K562 (cell line): Measurements from ENCODE around the gene PLP2. TPM values are rescaled to one million over a fixed set of nuclear protein-coding genes. Genes with fewer than 3 reads are reported as not detected.

ENCODE experiments used
- DLX4 ChIP-seq: fragments of 250-450 bp; sonication (Bioruptor Pico); IDR thresholded peaks from 2 replicates; pipeline ENCODE4 v1.6.1; 2021; ENCODE audit warnings: mild to moderate bottlenecking
- HMGN3 ChIP-seq: IDR thresholded peaks from 2 replicates; pipeline ENCODE4 v1.6.1; 2011; ENCODE audit warnings: borderline replicate concordance, low read depth, mild to moderate bottlenecking, mixed read lengths, low read length; ENCODE audit not compliant: insufficient read length; ENCODE audit errors: extremely low read depth
- IFI16 ChIP-seq: fragments of 250-450 bp; sonication (Bioruptor Pico); IDR thresholded peaks from 2 replicates; pipeline ENCODE4 v2.1.2; 2022; ENCODE audit warnings: mild to moderate bottlenecking, inconsistent platforms
- JUND ChIP-seq, 2 experiments: IDR thresholded peaks; 2 replicates in 1 of 2; 3 replicates in 1 of 2; pipeline ENCODE4 v1.6.1; 2011; ENCODE audit warnings: borderline replicate concordance in 2 of 2, low read depth in 2 of 2, low read length in 2 of 2, improper control_type of control experiment in 1 of 2, missing biosample characterization in 1 of 2, missing genetic modification characterization in 1 of 2, missing genetic modification reagents in 1 of 2
- MITF ChIP-seq: IDR thresholded peaks from 2 replicates; pipeline ENCODE4 v1.6.1; 2014; ENCODE audit warnings: antibody characterized with exemption
- NFIX ChIP-seq: fragments of 250-450 bp; sonication (Bioruptor Pico); IDR thresholded peaks from 2 replicates; pipeline ENCODE4 v1.4.0; 2020; ENCODE audit warnings: low read depth, mild to moderate bottlenecking, moderate library complexity
- POU5F1 ChIP-seq: fragments of 150-350 bp; IDR thresholded peaks from 2 replicates; pipeline ENCODE4 v1.6.1; 2014; ENCODE audit warnings: borderline replicate concordance, low read length, low read depth, mild to moderate bottlenecking; ENCODE audit not compliant: partially characterized antibody
- RBBP5 ChIP-seq: fragments of 200-600 bp; sonication (generic); IDR thresholded peaks from 2 replicates; pipeline ENCODE4 v1.6.1; 2012; ENCODE audit warnings: borderline replicate concordance, mild to moderate bottlenecking, low read length, control low read depth, inconsistent platforms; ENCODE audit not compliant: insufficient read depth, poor library complexity, severe bottlenecking
- ZC3H4 ChIP-seq: sonication (generic); formaldehyde crosslinking; IDR thresholded peaks from 2 replicates; pipeline ENCODE4 v1.9.0; 2021; ENCODE audit warnings: missing genetic modification reagents, borderline replicate concordance
- ZNF134 ChIP-seq: fragments of 250-450 bp; sonication (Bioruptor Pico); conservative IDR thresholded peaks from 2 replicates; pipeline ENCODE4 v1.4.0; 2020
- ZNF274 ChIP-seq: IDR thresholded peaks from 2 replicates; pipeline ENCODE4 v1.6.1; 2011; ENCODE audit warnings: low read depth, mild to moderate bottlenecking, low read length, moderate library complexity, borderline replicate concordance
- ZNF584 ChIP-seq: fragments of 200-800 bp; sonication (Bioruptor generic); IDR thresholded peaks from 2 replicates; pipeline ENCODE4 v1.6.1; 2016; ENCODE audit warnings: low read depth, mild to moderate bottlenecking, missing genetic modification characterization, missing compliant biosample characterization
- ZNF699 ChIP-seq: fragments of 250-450 bp; sonication (Bioruptor Pico); IDR thresholded peaks from 2 replicates; pipeline ENCODE4 v1.8.0; 2021; ENCODE audit warnings: mild to moderate bottlenecking, moderate library complexity; ENCODE audit not compliant: insufficient replicate concordance
- polyA plus RNA-seq, 8 experiments: library from polyadenylated mRNA; depleted of rRNA in 4 of 8; stranded (reverse) in 5 of 8; unstranded in 3 of 8; fragments of >200 nt; fragmentation: Nextera tagmentation in 2 of 8; fragmentation: Illumina TruSeq in 1 of 8; extraction: Ambion mirVana in 2 of 8; extraction: Trizol in 1 of 8; gene quantifications; 2 replicates each; pipeline versions ENCODE4 v1.2.1 to v1.2.3, GENCODE V29; 2011 to 2014; ENCODE audit warnings: inconsistent platforms in 1 of 8, missing spikeins in 1 of 8
- total RNA-seq, 7 experiments: library from RNA; depleted of rRNA in 6 of 7; stranded (reverse); fragments of >200 nt in 6 of 7; fragmentation: Illumina TruSeq in 2 of 7; extraction: Trizol in 2 of 7; gene quantifications; 2 replicates each; pipeline versions ENCODE4 v1.2.1 to v1.2.3, GENCODE V29; 2011 to 2021; ENCODE audit warnings: low replicate concordance in 1 of 7
- TF ChIP-seq, protein P1 (sequence below): fragments of 450-650 bp; IDR thresholded peaks from 2 replicates; pipeline ENCODE4 v1.7.1; 2018; ENCODE audit warnings: mild to moderate bottlenecking, low read depth; ENCODE audit not compliant: partially characterized antibody
- TF ChIP-seq, protein P2 (sequence below): fragments of 250-450 bp; sonication (Bioruptor Pico); IDR thresholded peaks from 2 replicates; pipeline ENCODE4 v1.8.0; 2021; ENCODE audit warnings: borderline replicate concordance, mild to moderate bottlenecking, moderate library complexity; ENCODE audit not compliant: poor library complexity, severe bottlenecking
- TF ChIP-seq, protein P3 (sequence below): fragments of 450-650 bp; formaldehyde crosslinking; IDR thresholded peaks from 2 replicates; pipeline ENCODE4 v1.4.0; 2020; ENCODE audit warnings: mild to moderate bottlenecking, moderate library complexity
- TF ChIP-seq, protein P4 (sequence below): fragments of 250-450 bp; sonication (Bioruptor Pico); IDR thresholded peaks from 2 replicates; pipeline ENCODE4 v1.8.0; 2021; ENCODE audit warnings: moderate library complexity, mild to moderate bottlenecking, inconsistent platforms

Gene PLP2
- total and polyA plus RNA-seq, 9 of the 15 experiments (the other 6 are each of a cell fraction or from before 2014, with no cell fraction given), result 34.7 to 236 (median 112) TPM

DNA sequence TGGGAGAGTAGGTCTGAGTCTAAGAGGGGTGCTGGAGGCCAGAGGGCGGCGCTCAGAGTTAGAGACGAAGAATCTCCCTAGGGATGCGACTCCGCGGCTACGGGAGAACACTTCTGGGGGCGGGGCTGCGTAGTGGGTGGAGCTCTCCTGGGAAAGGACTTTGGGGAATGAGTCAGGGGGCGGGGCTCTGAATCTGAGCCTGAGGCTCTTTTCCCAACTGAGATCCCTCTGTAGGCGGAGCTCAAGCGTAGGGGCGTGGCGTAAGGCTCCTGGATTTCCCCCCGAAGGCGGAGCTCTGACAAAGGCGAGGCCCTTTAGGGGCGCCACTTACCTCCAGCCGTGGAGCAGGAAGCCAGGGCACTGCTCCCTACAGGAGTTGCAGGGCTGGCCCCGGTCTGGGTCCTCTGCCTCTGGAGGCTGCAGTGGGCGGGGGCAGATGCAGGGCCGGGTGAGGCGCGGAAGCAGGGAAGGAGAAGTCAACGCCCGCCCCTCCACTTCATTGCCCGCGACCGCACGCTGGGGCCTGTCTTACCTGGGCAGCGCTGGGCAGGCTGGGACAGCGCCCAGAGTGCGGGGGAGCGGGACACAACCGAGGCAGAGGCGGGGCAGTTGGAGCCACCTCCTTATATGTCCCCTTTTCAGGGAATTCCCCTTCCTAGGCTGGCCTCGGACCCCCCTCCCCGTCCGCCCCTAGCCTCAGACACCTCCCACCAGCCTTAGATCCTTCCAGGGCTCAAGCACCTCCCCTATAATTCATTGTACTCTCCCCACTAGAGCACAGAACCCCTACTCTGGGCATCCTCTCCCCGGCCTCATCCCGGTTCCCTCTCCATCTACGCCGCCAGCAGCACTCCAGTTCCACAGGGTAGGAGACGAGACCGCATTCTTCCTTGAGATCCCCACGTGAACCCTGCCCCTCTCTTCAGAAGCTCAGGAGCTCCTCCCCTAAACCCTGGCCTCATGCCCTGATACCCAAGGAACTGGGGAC lies 12.9 kb downstream of the PLP2 start (continued):
- TF ChIP-seq, protein P1, sequence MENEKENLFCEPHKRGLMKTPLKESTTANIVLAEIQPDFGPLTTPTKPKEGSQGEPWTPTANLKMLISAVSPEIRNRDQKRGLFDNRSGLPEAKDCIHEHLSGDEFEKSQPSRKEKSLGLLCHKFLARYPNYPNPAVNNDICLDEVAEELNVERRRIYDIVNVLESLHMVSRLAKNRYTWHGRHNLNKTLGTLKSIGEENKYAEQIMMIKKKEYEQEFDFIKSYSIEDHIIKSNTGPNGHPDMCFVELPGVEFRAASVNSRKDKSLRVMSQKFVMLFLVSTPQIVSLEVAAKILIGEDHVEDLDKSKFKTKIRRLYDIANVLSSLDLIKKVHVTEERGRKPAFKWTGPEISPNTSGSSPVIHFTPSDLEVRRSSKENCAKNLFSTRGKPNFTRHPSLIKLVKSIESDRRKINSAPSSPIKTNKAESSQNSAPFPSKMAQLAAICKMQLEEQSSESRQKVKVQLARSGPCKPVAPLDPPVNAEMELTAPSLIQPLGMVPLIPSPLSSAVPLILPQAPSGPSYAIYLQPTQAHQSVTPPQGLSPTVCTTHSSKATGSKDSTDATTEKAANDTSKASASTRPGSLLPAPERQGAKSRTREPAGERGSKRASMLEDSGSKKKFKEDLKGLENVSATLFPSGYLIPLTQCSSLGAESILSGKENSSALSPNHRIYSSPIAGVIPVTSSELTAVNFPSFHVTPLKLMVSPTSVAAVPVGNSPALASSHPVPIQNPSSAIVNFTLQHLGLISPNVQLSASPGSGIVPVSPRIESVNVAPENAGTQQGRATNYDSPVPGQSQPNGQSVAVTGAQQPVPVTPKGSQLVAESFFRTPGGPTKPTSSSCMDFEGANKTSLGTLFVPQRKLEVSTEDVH, result no peak
- TF ChIP-seq ZNF699 (CRISPR knock-in tag) (no peak), ZC3H4 (no peak), ZNF134 (CRISPR knock-in tag) (no peak), ZNF274 (no peak), MITF (no peak), DLX4 (CRISPR knock-in tag) (no peak), RBBP5 (peak; percentile 29), POU5F1 (no peak), JUND (IDR thresholded peaks at IDR 0.05; ENCODE audit: borderline replicate concordance, low read depth, low read length) (peak; percentile 50; the same call in 1 of the 2 replicates), JUND (tag; IDR thresholded peaks at IDR 0.05; ENCODE audit: borderline replicate concordance, low read depth, low read length) (peak; percentile 17; the same call in 1 of the 3 replicates), NFIX (no peak), IFI16 (CRISPR knock-in tag) (no peak), HMGN3 (peak; percentile 67), ZNF584 (no peak)
- TF ChIP-seq, protein P2, sequence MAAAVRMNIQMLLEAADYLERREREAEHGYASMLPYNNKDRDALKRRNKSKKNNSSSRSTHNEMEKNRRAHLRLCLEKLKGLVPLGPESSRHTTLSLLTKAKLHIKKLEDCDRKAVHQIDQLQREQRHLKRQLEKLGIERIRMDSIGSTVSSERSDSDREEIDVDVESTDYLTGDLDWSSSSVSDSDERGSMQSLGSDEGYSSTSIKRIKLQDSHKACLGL, result no peak
- TF ChIP-seq, protein P3, sequence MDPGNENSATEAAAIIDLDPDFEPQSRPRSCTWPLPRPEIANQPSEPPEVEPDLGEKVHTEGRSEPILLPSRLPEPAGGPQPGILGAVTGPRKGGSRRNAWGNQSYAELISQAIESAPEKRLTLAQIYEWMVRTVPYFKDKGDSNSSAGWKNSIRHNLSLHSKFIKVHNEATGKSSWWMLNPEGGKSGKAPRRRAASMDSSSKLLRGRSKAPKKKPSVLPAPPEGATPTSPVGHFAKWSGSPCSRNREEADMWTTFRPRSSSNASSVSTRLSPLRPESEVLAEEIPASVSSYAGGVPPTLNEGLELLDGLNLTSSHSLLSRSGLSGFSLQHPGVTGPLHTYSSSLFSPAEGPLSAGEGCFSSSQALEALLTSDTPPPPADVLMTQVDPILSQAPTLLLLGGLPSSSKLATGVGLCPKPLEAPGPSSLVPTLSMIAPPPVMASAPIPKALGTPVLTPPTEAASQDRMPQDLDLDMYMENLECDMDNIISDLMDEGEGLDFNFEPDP (CRISPR knock-in tag), result no peak
- TF ChIP-seq, protein P4, sequence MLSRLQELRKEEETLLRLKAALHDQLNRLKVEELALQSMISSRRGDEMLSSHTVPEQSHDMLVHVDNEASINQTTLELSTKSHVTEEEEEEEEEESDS, result no peak
